ENCODE data around the gene TNFAIP1.

TNFAIP1 gene

GRCh38 chr17:28390563-28390962 lies 55.0 kb downstream of the TNFAIP1 start:
- H3K4me2 ChIP-seq (ENCODE audit: low read length) = no peak overlapping the region
- H4K20me1 ChIP-seq (ENCODE audit: insufficient read depth, low read length) = no peaks in the 10 kb centered on the region
- H3K4me3 ChIP-seq (ENCODE audit: low read length) = no peak overlapping the region
- H3K36me3 ChIP-seq (replicated peaks; ENCODE audit: low read depth, low read length) = peaks cover 34% of the 10 kb centered on the region
- no peaks in the 10 kb centered on the region for H3K9me3 ChIP-seq (ENCODE audit: insufficient read depth, low read length)
- H3K79me2 ChIP-seq (ENCODE audit: low read length) = no peaks in the 10 kb centered on the region
- no peaks in the 10 kb centered on the region for H3K27me3 ChIP-seq (ENCODE audit: low read depth, low read length)
- H3K9ac ChIP-seq (ENCODE audit: low read length) = no peak overlapping the region
- TF ChIP-seq EZH2phosphoT487 (IDR thresholded peaks at IDR 0.05; ENCODE audit: low read depth) (no peak), CTCF (IDR thresholded peaks at IDR 0.05; ENCODE audit: low read depth, low read length) (no peak)
- H3K27ac ChIP-seq (ENCODE audit: low read length) = no peak overlapping the region
- no peak overlapping the region for H2AFZ ChIP-seq (ENCODE audit: low read depth, low read length)
- H3K4me1 ChIP-seq (ENCODE audit: low read length) = no peaks in the 10 kb centered on the region

- no peak for TF ChIP-seq CTCF (IDR thresholded peaks at IDR 0.05; ENCODE audit: low read depth, low read length)
- TF ChIP-seq EZH2phosphoT487 (IDR thresholded peaks at IDR 0.05; ENCODE audit: low read depth) = no peak
- Histone ChIP-seq H3K9ac (ENCODE audit: low read length) (no peak overlapping the region), H3K4me2 (ENCODE audit: low read length) (no peak overlapping the region), H3K27me3 (ENCODE audit: low read depth, low read length) (no peaks in the 10 kb centered on the region), H3K36me3 (replicated peaks; ENCODE audit: low read depth, low read length) (peaks cover 34% of the 10 kb centered on the region), H3K4me1 (ENCODE audit: low read length) (no peaks in the 10 kb centered on the region), H3K9me3 (ENCODE audit: insufficient read depth, low read length) (no peaks in the 10 kb centered on the region), H3K79me2 (ENCODE audit: low read length) (no peaks in the 10 kb centered on the region), H2AFZ (ENCODE audit: low read depth, low read length) (no peak overlapping the region), H4K20me1 (ENCODE audit: insufficient read depth, low read length) (no peaks in the 10 kb centered on the region), H3K27ac (ENCODE audit: low read length) (no peak overlapping the region), H3K4me3 (ENCODE audit: low read length) (no peak overlapping the region)
Observed at GRCh38 chr17:28390984-28391383, 55.4 kb downstream of the TNFAIP1 start.

GRCh38 chr17:28391401-28391800 lies 55.8 kb downstream of the TNFAIP1 start:
- Histone ChIP-seq H3K4me1 (ENCODE audit: low read length) (no peaks in the 10 kb centered on the region), H3K4me3 (ENCODE audit: low read length) (no peak overlapping the region), H4K20me1 (ENCODE audit: insufficient read depth, low read length) (no peaks in the 10 kb centered on the region), H3K9ac (ENCODE audit: low read length) (no peak overlapping the region), H3K27me3 (ENCODE audit: low read depth, low read length) (no peaks in the 10 kb centered on the region), H3K9me3 (ENCODE audit: insufficient read depth, low read length) (no peaks in the 10 kb centered on the region), H2AFZ (ENCODE audit: low read depth, low read length) (no peak overlapping the region), H3K36me3 (replicated peaks; ENCODE audit: low read depth, low read length) (peaks cover 38% of the 10 kb centered on the region), H3K4me2 (ENCODE audit: low read length) (no peak overlapping the region), H3K79me2 (ENCODE audit: low read length) (no peaks in the 10 kb centered on the region), H3K27ac (ENCODE audit: low read length) (no peak overlapping the region)
- TF ChIP-seq CTCF (IDR thresholded peaks at IDR 0.05; ENCODE audit: low read depth, low read length) (no peak), EZH2phosphoT487 (IDR thresholded peaks at IDR 0.05; ENCODE audit: low read depth) (no peak)

- H3K36me3 ChIP-seq (replicated peaks; ENCODE audit: low read depth, low read length) = peaks cover 46% of the 10 kb centered on the region
- H3K4me3 ChIP-seq (ENCODE audit: low read length) = no peak overlapping the region
- no peaks in the 10 kb centered on the region for H3K4me1 ChIP-seq (ENCODE audit: low read length)
- H2AFZ ChIP-seq (ENCODE audit: low read depth, low read length) = no peak overlapping the region
- H3K79me2 ChIP-seq (ENCODE audit: low read length) = no peaks in the 10 kb centered on the region
- H3K27me3 ChIP-seq (ENCODE audit: low read depth, low read length) = no peaks in the 10 kb centered on the region
- no peaks in the 10 kb centered on the region for H3K9me3 ChIP-seq (ENCODE audit: insufficient read depth, low read length)
- H4K20me1 ChIP-seq (ENCODE audit: insufficient read depth, low read length) = no peaks in the 10 kb centered on the region
- TF ChIP-seq CTCF (IDR thresholded peaks at IDR 0.05; ENCODE audit: low read depth, low read length) = no peak
- no peak for TF ChIP-seq EZH2phosphoT487 (IDR thresholded peaks at IDR 0.05; ENCODE audit: low read depth)
- H3K4me2 ChIP-seq (ENCODE audit: low read length) = no peak overlapping the region
- H3K9ac ChIP-seq (ENCODE audit: low read length) = no peak overlapping the region
- no peak overlapping the region for H3K27ac ChIP-seq (ENCODE audit: low read length)
Observed at GRCh38 chr17:28392491-28392890, 56.9 kb downstream of the TNFAIP1 start.

All from OCI-LY3 (cell line).